Brain microvascular endothelial cell (primary cell): ENCODE results near the gene PTPN14.

Experiments used
- DNase-seq: peaks from one replicate; pipeline ENCODE4 v3.0.0-alpha.2; 2020
- H3K27ac ChIP-seq: fragments of 250-450 bp; sonication (Bioruptor Pico); 2 replicates; pipeline ENCODE4 v1.5.1; 2020; ENCODE audit warnings: mild to moderate bottlenecking, moderate library complexity
- H3K27me3 ChIP-seq: fragments of 250-450 bp; sonication (Bioruptor Pico); replicated peaks from 2 replicates; pipeline ENCODE4 v1.5.1; 2020; ENCODE audit warnings: mild to moderate bottlenecking
- H3K36me3 ChIP-seq: fragments of 250-450 bp; sonication (Bioruptor Pico); replicated peaks from 2 replicates; pipeline ENCODE4 v1.5.1; 2020; ENCODE audit warnings: mild to moderate bottlenecking
- H3K4me3 ChIP-seq: 2 replicates; pipeline ENCODE4 v1.5.1; 2011; ENCODE audit warnings: low read depth, mild to moderate bottlenecking, control low read depth, low read length, moderate library complexity
- CTCF ChIP-seq: IDR thresholded peaks from 2 replicates; pipeline ENCODE4 v1.5.1; 2011; ENCODE audit warnings: low read depth, mild to moderate bottlenecking, moderate library complexity, low read length, control low read depth, inconsistent platforms; ENCODE audit errors: missing control alignments
- in situ Hi-C: cut with HindIII; loops from 2 replicates; pipeline ENCODE4 v1.10.0; 2017; ENCODE audit warnings: low sequenced_read_pairs, low pct_ligation_motif_present

PTPN14 gene

GRCh38 chr1:214438075-214438474 is 113.3 kb downstream of the PTPN14 start:
- TF ChIP-seq CTCF, result no peak
- Histone ChIP-seq H3K27me3 (no peaks in the 10 kb centered on the region), H3K27ac (no peak overlapping the region), H3K4me3 (no peak overlapping the region), H3K36me3 (no peaks in the 10 kb centered on the region)
- no peak for DNase-seq
- in situ Hi-C loops, result no loop called here

- Histone ChIP-seq H3K4me3 (no peak overlapping the region), H3K27me3 (no peaks in the 10 kb centered on the region), H3K36me3 (no peaks in the 10 kb centered on the region), H3K27ac (no peak overlapping the region)
- in situ Hi-C loops, result no loop called here
- DNase-seq, result no peak
- no peak for TF ChIP-seq CTCF
Observed at GRCh38 chr1:214435867-214436266, 115.5 kb downstream of the PTPN14 start.

GRCh38 chr1:214432245-214432644 is 119.2 kb downstream of the PTPN14 start:
- no peak for TF ChIP-seq CTCF
- H3K27ac ChIP-seq, result no peak overlapping the region

GRCh38 chr1:214429951-214430770 is 121.2 kb downstream of the PTPN14 start:
- no peak for TF ChIP-seq CTCF
- DNase-seq, result no peak
- Histone ChIP-seq H3K27me3 (no peaks in the 10 kb centered on the region), H3K4me3 (no peak overlapping the region), H3K36me3 (no peaks in the 10 kb centered on the region), H3K27ac (peak overlapping the region; percentile 92)
- in situ Hi-C loops, result no loop called here

More at GRCh38 chr1:214432245-214432644, 119.2 kb downstream of the PTPN14 start:
- no peak for DNase-seq
- in situ Hi-C loops, result no loop called here
- Histone ChIP-seq H3K4me3 (no peak overlapping the region), H3K27me3 (no peaks in the 10 kb centered on the region), H3K36me3 (no peaks in the 10 kb centered on the region)

GRCh38 chr1:214427871-214428277 is 123.5 kb downstream of the PTPN14 start:
- H3K27me3 ChIP-seq, result no peaks in the 10 kb centered on the region
- no peaks in the 10 kb centered on the region for H3K36me3 ChIP-seq
- peak; percentile 97 for DNase-seq
- TF ChIP-seq CTCF, result no peak
- H3K27ac ChIP-seq, result peak overlapping the region; percentile 92
- in situ Hi-C loops, result no loop called here
- no peak overlapping the region for H3K4me3 ChIP-seq

GRCh38 chr1:214426426-214426812 is 125.0 kb downstream of the PTPN14 start:
- in situ Hi-C loops, result no loop called here
- no peak for TF ChIP-seq CTCF
- Histone ChIP-seq H3K27ac (peak overlapping the region; percentile 92), H3K27me3 (no peaks in the 10 kb centered on the region), H3K36me3 (no peaks in the 10 kb centered on the region), H3K4me3 (no peak overlapping the region)
- no peak for DNase-seq
